PFSK-1 (cell line): ENCODE measurements around the gene RTN4RL1.
A peak's percentile ranks its signal among the peaks of the same experiment; 100 is the strongest.

Experiments used
- FOXP2 ChIP-seq: optimal IDR thresholded peaks from 2 replicates; pipeline ENCODE3; 2011; ENCODE audit warnings: borderline replicate concordance, control low read depth, inconsistent platforms; ENCODE audit not compliant: insufficient read depth; ENCODE audit errors: extremely low read length, extremely low read depth
- POLR2AphosphoS5 ChIP-seq: IDR thresholded peaks from 2 replicates; pipeline ENCODE4 v1.6.1; 2012; ENCODE audit warnings: low read depth, mild to moderate bottlenecking, control low read depth, low read length, moderate library complexity
- SIN3A ChIP-seq: IDR thresholded peaks from 2 replicates; pipeline ENCODE4 v1.6.1; 2012; ENCODE audit warnings: mild to moderate bottlenecking, low read length, moderate library complexity, borderline replicate concordance; ENCODE audit not compliant: insufficient read depth
- TAF1 ChIP-seq: IDR thresholded peaks from 2 replicates; pipeline ENCODE4 v1.6.1; 2012; ENCODE audit warnings: low read length, control low read depth, borderline replicate concordance; ENCODE audit not compliant: insufficient read depth
- TF ChIP-seq, protein P1 (sequence below), 2 experiments: IDR thresholded peaks; 2 replicates each; pipeline versions ENCODE4 v1.6.1 to v1.8.0; 2011 to 2012; ENCODE audit warnings: low read depth in 2 of 2, low read length in 2 of 2, control low read depth in 1 of 2, inconsistent platforms in 1 of 2, mild to moderate bottlenecking in 1 of 2, moderate library complexity in 1 of 2; ENCODE audit not compliant: insufficient read depth in 1 of 2

RTN4RL1 gene

GRCh38 chr17:2070241-2071023, 45.3 kb upstream of the RTN4RL1 start:
- TF ChIP-seq, protein P1, sequence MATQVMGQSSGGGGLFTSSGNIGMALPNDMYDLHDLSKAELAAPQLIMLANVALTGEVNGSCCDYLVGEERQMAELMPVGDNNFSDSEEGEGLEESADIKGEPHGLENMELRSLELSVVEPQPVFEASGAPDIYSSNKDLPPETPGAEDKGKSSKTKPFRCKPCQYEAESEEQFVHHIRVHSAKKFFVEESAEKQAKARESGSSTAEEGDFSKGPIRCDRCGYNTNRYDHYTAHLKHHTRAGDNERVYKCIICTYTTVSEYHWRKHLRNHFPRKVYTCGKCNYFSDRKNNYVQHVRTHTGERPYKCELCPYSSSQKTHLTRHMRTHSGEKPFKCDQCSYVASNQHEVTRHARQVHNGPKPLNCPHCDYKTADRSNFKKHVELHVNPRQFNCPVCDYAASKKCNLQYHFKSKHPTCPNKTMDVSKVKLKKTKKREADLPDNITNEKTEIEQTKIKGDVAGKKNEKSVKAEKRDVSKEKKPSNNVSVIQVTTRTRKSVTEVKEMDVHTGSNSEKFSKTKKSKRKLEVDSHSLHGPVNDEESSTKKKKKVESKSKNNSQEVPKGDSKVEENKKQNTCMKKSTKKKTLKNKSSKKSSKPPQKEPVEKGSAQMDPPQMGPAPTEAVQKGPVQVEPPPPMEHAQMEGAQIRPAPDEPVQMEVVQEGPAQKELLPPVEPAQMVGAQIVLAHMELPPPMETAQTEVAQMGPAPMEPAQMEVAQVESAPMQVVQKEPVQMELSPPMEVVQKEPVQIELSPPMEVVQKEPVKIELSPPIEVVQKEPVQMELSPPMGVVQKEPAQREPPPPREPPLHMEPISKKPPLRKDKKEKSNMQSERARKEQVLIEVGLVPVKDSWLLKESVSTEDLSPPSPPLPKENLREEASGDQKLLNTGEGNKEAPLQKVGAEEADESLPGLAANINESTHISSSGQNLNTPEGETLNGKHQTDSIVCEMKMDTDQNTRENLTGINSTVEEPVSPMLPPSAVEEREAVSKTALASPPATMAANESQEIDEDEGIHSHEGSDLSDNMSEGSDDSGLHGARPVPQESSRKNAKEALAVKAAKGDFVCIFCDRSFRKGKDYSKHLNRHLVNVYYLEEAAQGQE (IDR thresholded peaks at IDR 0.05; ENCODE audit: insufficient read depth in 1 of 2, low read depth in 2 of 2, low read length in 2 of 2): no peak
- TF ChIP-seq FOXP2 (no peak), TAF1 (no peak), SIN3A (no peak), POLR2AphosphoS5 (no peak)

DNA sequence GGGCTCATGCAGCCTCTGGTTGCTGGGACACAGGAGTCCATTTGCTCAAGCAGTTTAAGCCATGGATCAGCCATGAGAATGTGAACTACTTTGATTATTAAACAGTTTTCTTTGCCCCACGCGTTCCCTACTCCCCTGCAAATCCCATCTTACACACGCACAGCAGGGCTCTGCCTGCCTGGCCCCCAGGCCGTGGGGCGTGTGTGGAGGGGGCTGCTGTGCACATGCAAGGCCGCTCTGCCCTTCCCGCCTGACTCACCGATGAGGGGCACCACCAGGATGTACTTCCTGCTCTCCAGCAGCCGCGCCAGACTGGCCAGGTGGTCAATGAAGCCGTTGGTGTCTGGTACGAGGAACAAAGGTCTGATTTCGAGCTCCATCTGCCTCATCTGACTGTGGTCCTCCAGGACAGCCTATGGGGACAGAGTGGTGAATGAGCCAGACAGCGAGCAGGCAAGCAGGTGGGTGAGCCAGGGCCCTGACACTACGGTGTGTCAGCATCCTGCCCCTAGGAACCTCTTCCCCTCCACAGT, 43.5 kb upstream of the RTN4RL1 start:
- peak; percentile 85 for TF ChIP-seq FOXP2
- no peak for TF ChIP-seq POLR2AphosphoS5
- TF ChIP-seq SIN3A: no peak; the same call in 1 of the 2 replicates
- no peak for TF ChIP-seq TAF1
- TF ChIP-seq, protein P1 (IDR thresholded peaks at IDR 0.05; ENCODE audit: insufficient read depth in 1 of 2, low read depth in 2 of 2, low read length in 2 of 2): 0 out of 4 replicates have a peak, but pooled peaks of 1 of the 2 experiments have one; percentile 7

- TF ChIP-seq, protein P1 (IDR thresholded peaks at IDR 0.05; ENCODE audit: insufficient read depth in 1 of 2, low read depth in 2 of 2, low read length in 2 of 2): no peak
- TF ChIP-seq TAF1 (no peak), SIN3A (no peak), POLR2AphosphoS5 (no peak), FOXP2 (no peak)
These were observed 42.9 kb upstream of the RTN4RL1 start for GRCh38 chr17:2068031-2068518.

DNA sequence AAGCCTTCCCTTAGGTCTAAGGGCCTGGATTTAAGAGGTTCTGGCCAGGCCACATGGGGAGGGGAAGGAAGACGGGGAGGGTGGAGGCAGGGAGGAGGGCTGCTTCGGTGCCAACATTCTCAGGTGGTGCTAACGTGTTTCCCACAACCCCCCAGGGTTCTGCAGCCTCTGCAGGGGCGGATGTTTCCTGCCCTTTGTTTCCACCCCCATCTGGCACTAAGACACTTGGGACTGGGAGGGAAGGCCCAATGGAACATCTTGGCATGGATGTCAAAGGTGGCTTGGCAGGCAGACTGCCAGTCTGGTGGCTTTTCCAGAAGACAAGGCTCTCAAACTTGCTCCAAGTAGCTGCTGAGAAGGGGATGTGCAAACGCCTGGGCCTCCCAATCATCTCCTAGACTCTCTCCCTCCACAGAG, 42.5 kb upstream of the RTN4RL1 start:
- TF ChIP-seq SIN3A (no peak), FOXP2 (no peak), POLR2AphosphoS5 (no peak), TAF1 (no peak)
- TF ChIP-seq, protein P1 (IDR thresholded peaks at IDR 0.05; ENCODE audit: insufficient read depth in 1 of 2, low read depth in 2 of 2, low read length in 2 of 2): no peak

- TF ChIP-seq SIN3A (no peak), POLR2AphosphoS5 (no peak), FOXP2 (no peak), TAF1 (no peak)
- TF ChIP-seq, protein P1 (IDR thresholded peaks at IDR 0.05; ENCODE audit: insufficient read depth in 1 of 2, low read depth in 2 of 2, low read length in 2 of 2): no peak
These were observed 42.0 kb upstream of the RTN4RL1 start for GRCh38 chr17:2067048-2067561.
